ENCODE results near the gene SETBP1. TPM values are rescaled to one million over a fixed set of nuclear protein-coding genes. Genes with fewer than 3 reads are reported as not detected.
A peak's percentile ranks its signal among the peaks of the same experiment; 100 is the strongest.

The SETBP1 gene
- total RNA-seq, 1 donor from 2014 or later = 131 TPM

- H3K27ac Mint-ChIP-seq (ENCODE audit: unreplicated experiment) = no peak overlapping the region
- no peak overlapping the region for H3K4me3 Mint-ChIP-seq (ENCODE audit: unreplicated experiment)
- DNase-seq (ENCODE audit: low spot score) = no peak
- no peak for TF ChIP-seq CTCF (IDR thresholded peaks at IDR 0.05; ENCODE audit: unreplicated experiment)
- no peaks in the 10 kb centered on the region for H3K9me3 Mint-ChIP-seq (ENCODE audit: unreplicated experiment)
- peaks cover 17% of the 10 kb centered on the region for H3K27me3 Mint-ChIP-seq (ENCODE audit: unreplicated experiment)
- H3K4me1 Mint-ChIP-seq (ENCODE audit: unreplicated experiment) = peaks cover 13% of the 10 kb centered on the region
- H3K36me3 Mint-ChIP-seq (ENCODE audit: low read depth, unreplicated experiment) = peaks cover 17% of the 10 kb centered on the region
Observed at GRCh38 chr18:44921974-44922373, 241.3 kb downstream of the SETBP1 start.

GRCh38 chr18:44922968-44923367, 242.3 kb downstream of the SETBP1 start:
- peaks cover 10% of the 10 kb centered on the region for H3K4me1 Mint-ChIP-seq (ENCODE audit: unreplicated experiment)
- DNase-seq (ENCODE audit: low spot score) = no peak
- no peak overlapping the region for H3K4me3 Mint-ChIP-seq (ENCODE audit: unreplicated experiment)

GRCh38 chr18:44924785-44925499, 244.3 kb downstream of the SETBP1 start:
- Mint-ChIP-seq H3K27ac (ENCODE audit: unreplicated experiment) (no peak overlapping the region), H3K36me3 (ENCODE audit: low read depth, unreplicated experiment) (peaks cover 21% of the 10 kb centered on the region), H3K4me3 (ENCODE audit: unreplicated experiment) (no peak overlapping the region), H3K27me3 (ENCODE audit: unreplicated experiment) (peaks cover 17% of the 10 kb centered on the region), H3K4me1 (ENCODE audit: unreplicated experiment) (peaks cover 10% of the 10 kb centered on the region), H3K9me3 (ENCODE audit: unreplicated experiment) (no peaks in the 10 kb centered on the region)
- no peak for TF ChIP-seq CTCF (IDR thresholded peaks at IDR 0.05; ENCODE audit: unreplicated experiment)
- no peak for DNase-seq (ENCODE audit: low spot score)

More at GRCh38 chr18:44922968-44923367, 242.3 kb downstream of the SETBP1 start:
- TF ChIP-seq CTCF (IDR thresholded peaks at IDR 0.05; ENCODE audit: unreplicated experiment) = no peak
- Mint-ChIP-seq H3K36me3 (ENCODE audit: low read depth, unreplicated experiment) (peaks cover 21% of the 10 kb centered on the region), H3K9me3 (ENCODE audit: unreplicated experiment) (no peaks in the 10 kb centered on the region), H3K27me3 (ENCODE audit: unreplicated experiment) (peaks cover 14% of the 10 kb centered on the region), H3K27ac (ENCODE audit: unreplicated experiment) (no peak overlapping the region)

GRCh38 chr18:44927127-44927849, 246.6 kb downstream of the SETBP1 start:
- TF ChIP-seq CTCF (IDR thresholded peaks at IDR 0.05; ENCODE audit: unreplicated experiment) = no peak
- Mint-ChIP-seq H3K9me3 (ENCODE audit: unreplicated experiment) (peaks cover 4% of the 10 kb centered on the region), H3K4me3 (ENCODE audit: unreplicated experiment) (peak overlapping the region; percentile 21), H3K4me1 (ENCODE audit: unreplicated experiment) (peaks cover 6% of the 10 kb centered on the region), H3K36me3 (ENCODE audit: low read depth, unreplicated experiment) (peaks cover 26% of the 10 kb centered on the region), H3K27me3 (ENCODE audit: unreplicated experiment) (peaks cover 9% of the 10 kb centered on the region), H3K27ac (ENCODE audit: unreplicated experiment) (no peak overlapping the region)
- DNase-seq (ENCODE audit: low spot score) = no peak

GRCh38 chr18:44934901-44935300, 254.2 kb downstream of the SETBP1 start:
- Mint-ChIP-seq H3K27ac (ENCODE audit: unreplicated experiment) (peak overlapping the region; percentile 45), H3K4me3 (ENCODE audit: unreplicated experiment) (no peak overlapping the region), H3K27me3 (ENCODE audit: unreplicated experiment) (peaks cover 23% of the 10 kb centered on the region), H3K4me1 (ENCODE audit: unreplicated experiment) (peaks cover 42% of the 10 kb centered on the region), H3K36me3 (ENCODE audit: low read depth, unreplicated experiment) (peaks cover 49% of the 10 kb centered on the region), H3K9me3 (ENCODE audit: unreplicated experiment) (peaks cover 10% of the 10 kb centered on the region)
- no peak for TF ChIP-seq CTCF (IDR thresholded peaks at IDR 0.05; ENCODE audit: unreplicated experiment)
- DNase-seq (ENCODE audit: low spot score) = peak; percentile 11

Data from endothelial cell (in vitro differentiated cells).